ENCODE measurements around the gene ZNF276. TPM values are rescaled to one million over a fixed set of nuclear protein-coding genes. Genes with fewer than 3 reads are reported as not detected.

ZNF276 gene
- total and polyA plus RNA-seq, 11 donors = 9.4 to 19.9 (median 12.7) TPM

GRCh38 chr16:89695086-89695874, 26.1 kb upstream of the ZNF276 start:
- no peak for ATAC-seq
- no peak for DNase-seq
- no peak overlapping the region for H3K4me3 ChIP-seq
- H3K4me1 ChIP-seq = peaks cover 0 to 18% (median 7%) of the 10 kb centered on the region in 12 donors
- no peak for TF ChIP-seq CTCF (IDR thresholded peaks at IDR 0.05)
- no peak for TF ChIP-seq POLR2A (IDR thresholded peaks at IDR 0.05)
- H3K27me3 ChIP-seq = no peaks in the 10 kb centered on the region
- no peaks in the 10 kb centered on the region for H3K9me3 ChIP-seq
- WGBS, 4 donors = 90 to 98% (median 92%) methylated on average over 22 to 31 of the region's 31 CpGs
- peaks cover 0 to 62% (median 43%) of the 10 kb centered on the region in 9 donors for H3K36me3 ChIP-seq
- intact Hi-C loops (cut with DNase I) = no loop called here
- H3K27ac ChIP-seq = no peak overlapping the region

GRCh38 chr16:89695875-89696669, 25.3 kb upstream of the ZNF276 start:
- Histone ChIP-seq H3K27ac (no peak overlapping the region), H3K27me3 (no peaks in the 10 kb centered on the region), H3K4me3 (no peak overlapping the region), H3K36me3 (peaks cover 0 to 57% (median 38%) of the 10 kb centered on the region in 9 donors), H3K9me3 (no peaks in the 10 kb centered on the region), H3K4me1 (peaks cover 6 to 26% (median 15%) of the 10 kb centered on the region in 12 donors)
- intact Hi-C loops (cut with DNase I) = no loop called here
- no peak for DNase-seq
- ATAC-seq = no peak
- WGBS, 4 donors = 84 to 94% (median 85%) methylated on average over 15 to 25 of the region's 25 CpGs
- TF ChIP-seq POLR2A (IDR thresholded peaks at IDR 0.05) (no peak), CTCF (IDR thresholded peaks at IDR 0.05) (no peak)

GRCh38 chr16:89696670-89697128, 24.6 kb upstream of the ZNF276 start:
- intact Hi-C loops (cut with DNase I) = no loop called here
- no peak for ATAC-seq
- H3K9me3 ChIP-seq = no peaks in the 10 kb centered on the region
- no peak for TF ChIP-seq POLR2A (IDR thresholded peaks at IDR 0.05)
- TF ChIP-seq CTCF (IDR thresholded peaks at IDR 0.05) = no peak
- H3K4me3 ChIP-seq = no peak overlapping the region
- H3K36me3 ChIP-seq = peaks cover 0 to 51% (median 31%) of the 10 kb centered on the region in 9 donors
- H3K27me3 ChIP-seq = no peaks in the 10 kb centered on the region
- H3K27ac ChIP-seq = no peak overlapping the region
- WGBS, 4 donors = 75 to 83% (median 78%) methylated on average over 7 to 18 of the region's 18 CpGs
- H3K4me1 ChIP-seq = peaks cover 6 to 26% (median 17%) of the 10 kb centered on the region in 12 donors
- no peak for DNase-seq

GRCh38 chr16:89697161-89697615, 24.1 kb upstream of the ZNF276 start:
- no peak for ATAC-seq
- WGBS, 4 donors = 93 to 100% (median 94%) methylated on average over 1 to 19 of the region's 19 CpGs
- no peaks in the 10 kb centered on the region for H3K9me3 ChIP-seq
- no peak overlapping the region for H3K4me3 ChIP-seq
- TF ChIP-seq CTCF (IDR thresholded peaks at IDR 0.05) (no peak), POLR2A (IDR thresholded peaks at IDR 0.05) (no peak)
- H3K36me3 ChIP-seq = peaks cover 0 to 46% (median 26%) of the 10 kb centered on the region in 9 donors
- H3K4me1 ChIP-seq = peaks cover 6 to 26% (median 21%) of the 10 kb centered on the region in 12 donors
- intact Hi-C loops (cut with DNase I) = no loop called here
- H3K27ac ChIP-seq = no peak overlapping the region
- H3K27me3 ChIP-seq = no peaks in the 10 kb centered on the region
- DNase-seq = peak in 1 of 5 donors; percentile 32

Data from heart left ventricle (tissue), 16 donors.